Sigmoid colon (tissue), 7 donors: ENCODE results near the gene TRAF3. TPM values are rescaled to one million over a fixed set of nuclear protein-coding genes. Genes with fewer than 3 reads are reported as not detected.
"Not testable (repeated sequence)": the region's sequence is repeated elsewhere in the genome, so short reads cannot be mapped to it uniquely, and the experiment has no call there.

Source experiments
- DNase-seq: peaks from one replicate; pipeline ENCODE4 v3.0.0-alpha.2; 2019
- H3K27ac ChIP-seq, 4 donors: fragments of 200-600 bp; sonication (generic); one replicate each; pipeline ENCODE4 v1.5.1; 2016 to 2019; ENCODE audit warnings: mild to moderate bottlenecking in 1 of 4
- H3K27me3 ChIP-seq, 3 donors: fragments of 200-600 bp; sonication (generic); one replicate each; pipeline ENCODE4 v1.5.1; 2019; ENCODE audit warnings: mild to moderate bottlenecking in 1 of 3
- H3K36me3 ChIP-seq, 4 donors: fragments of 200-600 bp; sonication (generic); one replicate each; pipeline ENCODE4 v1.5.1; 2016 to 2019
- H3K4me1 ChIP-seq, 4 donors: fragments of 200-600 bp; sonication (generic); one replicate each; pipeline ENCODE4 v1.5.1; 2017 to 2019
- H3K4me3 ChIP-seq, 4 donors: fragments of 200-600 bp; sonication (generic); one replicate each; pipeline ENCODE4 v1.5.1; 2017 to 2019; ENCODE audit warnings: mild to moderate bottlenecking in 2 of 4, moderate library complexity in 1 of 4
- H3K9me3 ChIP-seq, 4 donors: fragments of 200-600 bp in 3 of 4; sonication (generic) in 3 of 4; one replicate each; pipeline versions ENCODE4 v1.5.1 to v1.6.1; 2013 to 2019
- CTCF ChIP-seq, 4 experiments: fragments of 450-650 bp in 3 of 4; fragments of 200-600 bp in 1 of 4; IDR thresholded peaks; one replicate each; pipeline ENCODE4 v1.5.1; 2016 to 2019; ENCODE audit warnings: antibody characterized with exemption in 4 of 4, mild to moderate bottlenecking in 3 of 4, moderate library complexity in 2 of 4
- EP300 ChIP-seq, 4 donors: sonication (generic); formaldehyde crosslinking; IDR thresholded peaks; one replicate each; pipeline ENCODE4 v1.6.1; 2017; ENCODE audit warnings: antibody characterized with exemption in 4 of 4
- POLR2A ChIP-seq, 2 donors: fragments of 450-650 bp; IDR thresholded peaks; one replicate each; pipeline ENCODE4 v1.6.1; 2016; ENCODE audit warnings: antibody characterized with exemption in 2 of 2, mild to moderate bottlenecking in 2 of 2, moderate library complexity in 2 of 2
- POLR2AphosphoS5 ChIP-seq, 4 donors: sonication (generic); formaldehyde crosslinking; IDR thresholded peaks; one replicate each; pipeline ENCODE4 v1.6.1; 2017; ENCODE audit warnings: antibody characterized with exemption in 4 of 4
- WGBS, 2 donors: extraction: QIAGEN DNeasy Blood & Tissue Kit; methylation state at CpG; one replicate each; pipeline ENCODE4 v1.1.7; 2013; 5-methylcytosine and 5-hydroxymethylcytosine counted together
- intact Hi-C: fragments of 100-400 bp; cut with DNase I; formaldehyde crosslinking; loops from one replicate; pipeline ENCODE4 v1.15.1; 2023
- polyA plus RNA-seq, 3 donors: library from polyadenylated mRNA; stranded (reverse); fragments of 200-250 nt; gene quantifications; one replicate each; pipeline ENCODE4 v1.2.3, GENCODE V29; 2013
- total RNA-seq, 4 donors: library from RNA; depleted of rRNA; stranded (reverse); fragments of >200 nt; gene quantifications; one replicate each; pipeline ENCODE4 v1.1.0, GENCODE V29; 2016
- donor health status: healthy with polysubstance abuse.
- donor health status: Bipolar disorder and iron deficiency.
- donor health status: healthy.

The TRAF3 gene
- total and polyA plus RNA-seq, 7 donors, result 9.5 to 18.6 (median 12.3) TPM

DNA sequence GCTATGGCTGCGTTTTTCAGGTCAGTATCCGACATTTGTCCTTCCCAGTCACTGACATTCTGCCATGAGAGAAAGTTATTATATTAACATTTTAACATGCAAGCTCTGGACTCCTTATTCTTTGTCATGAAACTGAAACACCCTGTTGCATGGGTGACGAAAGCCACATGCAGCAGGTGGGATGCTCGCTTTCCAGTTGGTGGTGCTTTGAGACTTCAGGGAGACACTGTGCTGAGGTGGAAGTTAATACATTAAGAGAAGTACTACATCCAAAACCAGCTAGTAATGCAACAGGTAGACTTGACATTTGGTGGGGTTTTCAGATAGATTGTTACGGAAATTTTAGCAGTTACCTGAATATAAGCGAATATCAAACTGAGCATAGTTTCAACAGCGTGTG, 112.4 kb downstream of the TRAF3 start:
- TF ChIP-seq EP300 (IDR thresholded peaks at IDR 0.05), result no peak
- TF ChIP-seq POLR2AphosphoS5 (IDR thresholded peaks at IDR 0.05), result no peak
- TF ChIP-seq POLR2A (IDR thresholded peaks at IDR 0.05), result no peak
- no peak for TF ChIP-seq CTCF (IDR thresholded peaks at IDR 0.05)
- no peak overlapping the region for H3K27ac ChIP-seq
- intact Hi-C loops, result no loop called here
- H3K4me1 ChIP-seq, result peaks cover 0 to 16% (median 9%) of the 10 kb centered on the region in 4 donors
- no peak overlapping the region for H3K4me3 ChIP-seq
- no peak for DNase-seq
- peaks cover 0 to 17% (median 2%) of the 10 kb centered on the region in 4 donors for H3K36me3 ChIP-seq
- WGBS, 2 donors, result 97% methylated on average over 7 of the region's 7 CpGs
- H3K9me3 ChIP-seq, result no peaks in the 10 kb centered on the region
- no peaks in the 10 kb centered on the region for H3K27me3 ChIP-seq

DNA sequence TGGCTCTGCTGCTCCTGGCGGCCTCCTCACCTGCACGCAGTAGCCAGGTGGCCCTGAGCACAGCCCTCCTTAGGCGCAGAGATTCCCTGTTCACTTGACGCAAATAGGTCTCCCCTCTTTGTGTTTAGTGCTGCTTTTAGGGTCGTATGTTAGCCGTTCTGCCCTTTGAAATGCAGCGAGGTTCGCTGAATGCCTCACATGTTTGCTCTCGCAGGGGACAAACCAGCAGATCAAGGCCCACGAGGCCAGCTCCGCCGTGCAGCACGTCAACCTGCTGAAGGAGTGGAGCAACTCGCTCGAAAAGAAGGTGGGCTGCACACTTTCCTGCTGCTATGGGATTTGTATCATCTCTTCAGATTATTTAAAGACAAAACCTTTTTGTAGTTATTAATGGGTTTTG, 113.9 kb downstream of the TRAF3 start:
- Histone ChIP-seq H3K9me3 (no peaks in the 10 kb centered on the region), H3K27ac (no peak overlapping the region), H3K36me3 (peaks cover 0 to 12% (median 4%) of the 10 kb centered on the region in 4 donors), H3K4me3 (no peak overlapping the region), H3K27me3 (no peaks in the 10 kb centered on the region), H3K4me1 (peaks cover 0 to 16% (median 9%) of the 10 kb centered on the region in 4 donors)
- TF ChIP-seq CTCF (IDR thresholded peaks at IDR 0.05) (no peak), EP300 (IDR thresholded peaks at IDR 0.05) (no peak), POLR2AphosphoS5 (IDR thresholded peaks at IDR 0.05) (no peak), POLR2A (IDR thresholded peaks at IDR 0.05) (no peak)
- 87 to 94% methylated on average over 15 of the region's 15 CpGs for WGBS, 2 donors
- intact Hi-C loops, result no loop called here
- DNase-seq, result no peak

- H3K4me3 ChIP-seq, result no peak overlapping the region
- no peak for DNase-seq
- TF ChIP-seq POLR2A (IDR thresholded peaks at IDR 0.05) (no peak), CTCF (IDR thresholded peaks at IDR 0.05) (no peak), EP300 (IDR thresholded peaks at IDR 0.05) (no peak)
- H3K9me3 ChIP-seq, result no peaks in the 10 kb centered on the region
- 69 to 75% methylated on average over 4 of the region's 4 CpGs for WGBS, 2 donors
- peaks cover 0 to 16% (median 9%) of the 10 kb centered on the region in 4 donors for H3K4me1 ChIP-seq
- no peaks in the 10 kb centered on the region for H3K27me3 ChIP-seq
- intact Hi-C loops, result no loop called here
- H3K27ac ChIP-seq, result no peak overlapping the region
- peaks cover 0 to 10% (median 4%) of the 10 kb centered on the region in 4 donors for H3K36me3 ChIP-seq
Observed at GRCh38 chr14:102891556-102891955, 114.3 kb downstream of the TRAF3 start.

DNA sequence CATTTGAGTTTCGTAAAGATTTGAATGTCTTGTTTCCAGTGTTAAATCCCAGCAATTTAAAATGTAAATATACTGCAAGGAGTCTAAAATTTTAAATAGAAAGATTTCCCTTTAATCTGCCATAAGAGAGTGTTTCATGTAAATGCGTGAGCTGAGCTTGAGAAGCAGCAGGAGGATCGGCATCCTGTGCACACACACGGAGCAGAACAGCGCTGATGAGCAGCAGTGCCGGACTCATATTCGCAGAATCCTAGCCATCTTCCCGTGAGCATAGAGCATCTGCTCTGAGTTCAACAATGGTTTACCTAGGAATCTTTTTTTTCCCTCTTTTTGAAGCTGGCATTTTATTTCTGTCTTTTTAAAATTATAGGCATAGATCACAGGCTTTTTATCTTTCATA, 115.4 kb downstream of the TRAF3 start:
- no peaks in the 10 kb centered on the region for H3K27me3 ChIP-seq
- H3K27ac ChIP-seq, result no peak overlapping the region
- peaks cover 0 to 16% (median 9%) of the 10 kb centered on the region in 4 donors for H3K4me1 ChIP-seq
- TF ChIP-seq POLR2AphosphoS5 (IDR thresholded peaks at IDR 0.05), result no peak
- no peak for TF ChIP-seq POLR2A (IDR thresholded peaks at IDR 0.05)
- TF ChIP-seq EP300 (IDR thresholded peaks at IDR 0.05), result no peak
- TF ChIP-seq CTCF (IDR thresholded peaks at IDR 0.05), result no peak
- 95 to 96% methylated on average over 8 of the region's 8 CpGs for WGBS, 2 donors
- no peak overlapping the region for H3K4me3 ChIP-seq
- no peaks in the 10 kb centered on the region for H3K9me3 ChIP-seq
- intact Hi-C loops, result no loop called here
- H3K36me3 ChIP-seq, result peaks cover 0 to 10% (median 4%) of the 10 kb centered on the region in 4 donors
- no peak for DNase-seq

DNA sequence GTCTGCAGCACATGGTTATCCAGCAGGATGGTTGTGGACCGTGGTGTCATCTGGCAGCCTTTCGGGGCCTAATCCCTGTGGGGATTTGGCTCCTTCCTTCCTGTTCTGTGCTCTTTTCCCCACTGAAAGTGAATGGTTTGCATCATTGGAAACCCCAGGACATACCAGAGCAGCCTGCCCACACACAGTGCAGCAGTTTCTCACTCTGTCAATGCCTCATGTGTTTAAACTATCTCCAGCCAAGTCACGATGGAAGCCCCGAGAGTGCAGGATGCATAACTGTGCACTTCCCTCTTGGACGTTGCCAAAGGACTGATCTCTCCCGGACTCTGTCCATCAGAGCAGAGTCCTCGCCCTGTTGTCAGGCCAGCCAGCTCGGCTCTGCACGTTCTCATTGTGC, 116.2 kb downstream of the TRAF3 start:
- H3K4me3 ChIP-seq, result no peak overlapping the region

DNA sequence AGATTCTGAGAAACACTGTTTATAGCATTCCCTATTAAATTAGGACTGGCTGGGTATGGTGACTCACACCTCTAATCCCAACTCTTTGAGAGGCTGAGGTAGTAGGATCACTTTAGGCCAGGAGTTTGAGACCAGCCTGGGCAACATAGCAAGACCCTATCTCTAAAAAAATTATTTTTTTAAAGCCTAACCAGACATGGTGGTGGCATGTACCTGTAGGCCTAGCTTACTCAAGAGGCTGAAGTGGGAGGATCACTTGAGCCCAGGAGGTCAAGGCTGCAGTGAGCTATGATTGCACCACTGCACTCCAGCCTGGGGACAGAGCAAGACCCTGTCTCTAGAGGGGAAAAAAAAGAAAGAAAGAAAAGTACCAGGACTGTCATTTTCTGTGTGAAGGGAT, 119.5 kb downstream of the TRAF3 start:
- H3K36me3 ChIP-seq, result peaks cover 0 to 22% (median 2%) of the 10 kb centered on the region in 4 donors
- H3K4me1 ChIP-seq, result peaks cover 0 to 16% (median 9%) of the 10 kb centered on the region in 4 donors
- intact Hi-C loops, H3K27ac ChIP-seq, H3K27me3 ChIP-seq, H3K9me3 ChIP-seq, H3K4me3 ChIP-seq, DNase-seq: not testable (repeated sequence)

More for the DNA sequence above, 116.2 kb downstream of the TRAF3 start:
- intact Hi-C loops, result no loop called here
- peaks cover 0 to 18% (median 4%) of the 10 kb centered on the region in 4 donors for H3K36me3 ChIP-seq
- 71 to 81% methylated on average over 9 of the region's 9 CpGs for WGBS, 2 donors
- DNase-seq, result peak; percentile 94
- no peaks in the 10 kb centered on the region for H3K27me3 ChIP-seq
- peaks cover 0 to 16% (median 9%) of the 10 kb centered on the region in 4 donors for H3K4me1 ChIP-seq
- H3K9me3 ChIP-seq, result no peaks in the 10 kb centered on the region
- peak overlapping the region in 2 of 4 donors; percentile 50 to 62 for H3K27ac ChIP-seq
- TF ChIP-seq POLR2A (IDR thresholded peaks at IDR 0.05) (no peak), POLR2AphosphoS5 (IDR thresholded peaks at IDR 0.05) (peak; percentile 41 to 81 (median 74)), EP300 (IDR thresholded peaks at IDR 0.05) (peak in 2 of 4 donors; percentile 22 to 67)
